Lung microvascular endothelial cell (primary cell): ENCODE results near the gene IL12B. TPM values are rescaled to one million over a fixed set of nuclear protein-coding genes. Genes with fewer than 3 reads are reported as not detected.
"Not testable (repeated sequence)": the region's sequence is repeated elsewhere in the genome, so short reads cannot be mapped to it uniquely, and the experiment has no call there.

Experiments
- DNase-seq, 2 donors: peaks; one replicate each; pipeline versions ENCODE4 v3.0.0 to v3.0.0-alpha.2; 2010; ENCODE audit warnings: low read depth in 2 of 2
- total RNA-seq: library from RNA; depleted of rRNA; stranded (reverse); fragments of >200 nt; gene quantifications from 2 replicates; pipeline ENCODE4 v1.2.1, GENCODE V29; 2014

Gene IL12B
- total RNA-seq, 1 donor from 2014 or later: not detected

DNA sequence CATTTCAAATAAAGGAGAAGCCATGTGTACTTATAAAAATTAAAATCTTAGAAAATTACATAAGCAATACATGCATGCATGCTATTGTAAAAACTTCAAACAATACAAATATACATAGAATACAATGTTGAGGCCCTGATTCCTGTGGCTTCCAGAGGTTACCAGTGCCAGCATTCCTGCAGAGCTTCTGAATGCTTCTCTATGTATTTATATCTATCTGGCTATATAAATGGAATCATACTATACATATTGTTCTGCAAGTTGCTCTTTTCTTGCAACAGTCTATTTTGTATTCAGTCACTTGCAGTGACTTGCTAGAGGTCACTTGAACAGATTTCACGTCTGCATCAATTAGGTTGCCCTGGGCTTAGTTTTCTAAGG is 3.2 kb upstream of the IL12B start:
- DNase-seq: no peak

DNA sequence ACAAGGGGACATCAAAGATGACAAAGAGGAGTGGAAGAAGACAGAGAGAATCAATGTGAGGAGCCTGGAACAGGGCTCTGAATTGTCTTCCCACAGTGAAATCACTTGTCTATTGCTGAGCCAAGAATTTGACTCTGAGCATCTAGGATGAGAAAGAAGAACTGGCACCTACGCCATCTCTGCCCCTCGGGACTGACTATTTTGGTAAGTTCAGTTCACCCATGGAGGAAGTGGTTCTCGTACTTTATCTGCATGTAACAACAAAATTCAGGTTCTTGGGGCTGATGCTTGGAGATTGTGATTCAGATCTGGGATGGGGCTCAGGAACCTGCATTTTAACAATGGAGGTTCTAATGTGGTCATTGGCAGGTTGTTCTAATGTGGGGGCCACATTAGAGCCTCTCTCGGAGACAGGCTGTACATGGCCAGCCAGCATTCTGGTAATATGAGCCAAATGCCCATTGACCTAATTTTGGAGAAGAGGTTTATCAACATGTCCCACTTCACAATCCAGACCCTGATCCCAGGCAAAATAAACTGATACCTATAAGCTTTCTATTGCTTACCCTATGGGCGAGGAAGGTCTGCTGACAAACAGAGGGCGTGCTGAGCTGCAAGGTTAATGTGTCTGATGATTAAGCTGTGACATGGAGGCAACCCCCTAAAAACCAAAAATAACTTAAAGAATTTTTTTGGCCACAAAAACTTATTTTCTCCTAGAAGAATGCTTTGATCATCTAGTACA is 2.7 kb upstream of the IL12B start:
- DNase-seq: no peak

DNA sequence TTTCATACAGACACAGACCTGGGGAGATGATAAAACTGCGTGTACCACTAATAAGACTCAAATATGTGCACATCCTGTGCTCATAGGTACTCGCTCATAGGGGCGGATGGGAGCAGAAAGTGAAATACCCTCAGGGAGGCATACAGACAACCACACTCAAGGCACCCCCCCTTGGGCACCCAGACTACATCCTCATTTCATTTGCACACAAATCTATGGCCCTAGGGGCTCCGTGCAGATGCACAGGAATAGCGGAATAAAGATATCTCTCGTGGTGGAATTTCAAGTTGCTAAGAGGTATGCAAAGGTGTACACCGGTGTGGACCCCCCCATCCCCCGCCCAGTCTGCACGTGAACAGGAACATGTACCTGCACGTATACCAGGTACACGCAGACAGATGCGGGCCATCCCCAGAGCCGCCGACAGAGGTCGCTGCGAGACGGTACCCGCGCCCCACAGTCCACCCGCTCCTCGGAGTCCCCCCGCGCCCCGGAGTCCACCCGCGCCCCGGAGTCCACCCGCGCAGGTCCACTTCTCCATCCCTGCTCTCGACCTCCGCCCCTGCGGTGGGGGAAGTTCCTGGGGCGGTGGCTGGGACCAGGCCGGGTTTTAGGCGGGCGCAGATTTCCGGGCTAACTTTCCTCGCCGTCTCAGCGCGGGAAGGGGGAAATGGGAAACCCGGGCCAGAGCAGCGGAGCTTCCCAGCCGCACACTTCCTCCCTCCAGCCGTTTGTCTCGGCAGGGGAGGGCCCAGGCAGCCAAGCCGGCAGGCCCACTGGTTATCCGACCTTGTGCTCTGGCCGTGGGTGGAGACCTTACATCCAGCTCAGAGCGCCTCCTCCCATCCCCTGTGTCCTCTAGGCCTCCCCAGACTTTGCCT is 1.0 kb upstream of the IL12B start:
- peak; percentile 30 to 32 for DNase-seq

GRCh38 chr5:159324986-159325385 is 5.3 kb downstream of the IL12B start:
- no peak for DNase-seq

DNA sequence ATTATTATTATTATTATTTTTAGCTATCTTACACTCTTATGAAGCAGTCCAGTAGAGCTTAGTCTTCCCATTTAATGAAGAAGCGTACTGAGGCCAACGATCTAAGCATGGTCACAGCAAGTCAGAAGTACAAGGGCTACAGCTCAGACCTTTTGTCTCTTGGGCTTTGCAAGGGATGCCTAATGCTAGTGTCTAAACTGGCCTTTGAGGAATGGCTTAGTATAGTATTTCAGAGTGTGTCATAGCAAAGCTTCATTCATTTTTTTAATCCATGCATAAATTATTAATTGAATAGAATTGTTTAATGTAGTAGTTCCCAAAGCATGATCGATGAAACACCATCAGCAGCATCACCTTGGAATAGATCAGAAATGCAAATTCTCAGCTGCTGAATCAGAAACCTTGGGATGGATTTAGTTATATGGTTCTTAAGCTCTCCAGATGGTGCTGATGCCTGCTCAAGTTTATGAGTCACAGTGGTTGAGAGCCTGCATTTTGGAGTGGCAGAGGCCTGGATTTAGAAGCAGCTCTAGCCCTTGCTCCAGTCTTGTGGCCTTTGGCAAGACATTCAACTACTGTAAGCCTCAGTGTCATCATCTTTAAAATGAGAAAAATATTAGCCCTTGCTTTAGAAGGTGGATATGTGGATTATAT is 6.1 kb downstream of the IL12B start:
- DNase-seq: no peak

DNA sequence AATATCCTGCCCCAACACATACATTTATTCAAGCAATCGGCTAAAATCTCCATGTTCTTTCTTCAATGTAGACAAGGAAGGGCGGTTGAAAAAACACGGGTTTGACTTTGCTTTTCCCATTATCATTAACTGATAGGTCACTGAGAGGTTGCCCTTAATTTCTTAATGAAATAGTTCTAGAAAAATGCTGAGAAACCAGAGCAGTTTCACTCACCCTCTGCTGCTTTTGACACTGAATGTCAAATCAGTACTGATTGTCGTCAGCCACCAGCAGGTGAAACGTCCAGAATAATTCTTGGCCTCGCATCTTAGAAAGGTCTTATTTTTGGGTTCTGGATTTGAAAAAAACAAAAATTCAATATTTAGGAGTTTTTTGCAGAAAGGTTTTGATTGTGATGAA is 8.1 kb downstream of the IL12B start:
- no peak for DNase-seq

GRCh38 chr5:159319832-159320231 is 10.5 kb downstream of the IL12B start:
- no peak for DNase-seq

DNA sequence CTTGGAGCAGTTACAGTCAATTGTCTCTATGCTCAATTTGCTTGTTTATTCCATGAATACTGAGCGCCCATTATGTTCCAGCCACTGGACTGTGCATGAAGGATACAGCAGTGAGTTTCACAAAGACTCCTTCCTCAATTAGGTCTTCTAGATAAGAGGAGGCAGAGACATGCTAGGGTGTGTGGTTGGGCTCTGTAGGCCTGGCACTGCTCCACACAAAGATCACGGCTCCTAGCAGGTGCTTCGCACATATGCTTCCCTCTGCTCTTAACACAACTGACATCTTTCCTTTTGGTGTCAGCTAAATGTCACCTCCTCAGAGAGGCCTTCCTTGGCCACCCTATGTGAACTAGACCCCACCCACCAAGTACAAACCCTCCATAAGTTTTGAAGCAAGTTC is 10.9 kb downstream of the IL12B start:
- DNase-seq: no peak

DNA sequence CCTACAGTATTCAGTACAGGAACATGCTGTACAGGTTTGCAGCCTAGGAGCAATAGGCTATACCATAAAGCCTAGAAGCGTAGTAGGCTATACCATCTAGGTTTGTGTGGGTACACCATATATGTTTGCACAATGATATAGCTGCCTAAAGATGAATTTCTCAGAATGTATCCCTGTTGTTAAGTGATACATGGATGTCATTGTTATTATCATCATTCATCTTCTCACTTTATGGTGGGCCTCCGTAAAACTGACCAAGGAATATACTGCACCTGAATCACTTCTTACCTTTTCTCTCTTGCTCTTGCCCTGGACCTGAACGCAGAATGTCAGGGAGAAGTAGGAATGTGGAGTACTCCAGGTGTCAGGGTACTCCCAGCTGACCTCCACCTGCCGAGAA is 11.8 kb downstream of the IL12B start:
- no peak for DNase-seq

GRCh38 chr5:159317849-159318248 is 12.4 kb downstream of the IL12B start:
- no peak for DNase-seq

DNA sequence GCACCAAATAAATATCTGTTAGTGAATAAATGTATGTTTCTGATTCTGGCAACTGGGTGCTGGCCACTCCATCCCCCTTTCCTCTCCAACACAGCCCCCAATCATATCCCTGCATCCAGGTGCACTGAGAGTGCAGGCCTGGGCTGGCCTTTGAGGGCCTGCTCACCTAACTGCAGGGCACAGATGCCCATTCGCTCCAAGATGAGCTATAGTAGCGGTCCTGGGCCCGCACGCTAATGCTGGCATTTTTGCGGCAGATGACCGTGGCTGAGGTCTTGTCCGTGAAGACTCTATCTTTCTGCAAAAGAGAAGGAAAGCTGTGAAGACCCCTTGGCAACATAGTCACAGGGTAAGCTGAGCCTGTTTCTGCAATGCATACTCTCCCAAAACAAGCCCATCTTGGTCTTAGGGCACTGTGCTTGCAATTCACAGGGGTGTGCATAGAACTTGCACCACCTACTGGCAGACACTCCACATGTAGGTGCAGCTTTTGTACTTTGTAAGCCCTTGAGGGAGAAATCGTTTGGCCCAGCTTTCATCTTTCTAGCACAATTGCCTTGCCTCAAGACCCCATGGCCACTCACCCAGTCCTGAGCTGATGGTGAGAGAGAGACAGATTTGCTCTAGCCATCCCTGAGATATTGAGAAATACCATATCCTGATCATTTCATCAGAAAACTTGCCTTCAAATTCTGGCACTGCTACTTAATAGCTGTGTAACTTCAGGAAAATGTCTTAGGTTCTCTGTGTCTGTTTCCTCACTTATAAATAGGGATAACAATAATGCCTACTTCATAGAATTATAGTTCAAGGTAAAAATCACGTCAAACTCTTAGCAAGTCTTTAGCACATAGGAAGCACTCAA is 13.5 kb downstream of the IL12B start:
- DNase-seq: peak; percentile 72 to 78

- no peak for DNase-seq
These were observed 17.1 kb downstream of the IL12B start for GRCh38 chr5:159313197-159313596.

DNA sequence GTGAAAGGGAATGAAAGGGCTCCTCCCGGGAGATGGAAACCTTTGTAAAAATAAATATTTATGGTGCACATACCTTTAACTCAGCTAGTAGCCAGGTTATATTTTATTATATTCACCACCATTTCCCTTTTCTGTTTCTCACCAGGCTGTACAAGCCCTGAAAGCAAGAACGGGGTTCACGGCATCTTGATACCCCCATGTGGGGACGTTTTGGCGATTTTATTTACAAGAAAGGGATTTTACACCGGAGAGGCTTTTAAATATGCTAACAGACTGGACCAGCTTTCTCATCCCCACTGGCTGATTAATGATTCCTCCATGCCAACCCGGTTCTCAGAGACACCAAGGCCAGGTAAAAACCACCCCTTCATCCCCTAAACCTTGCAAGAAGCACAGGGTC is 19.2 kb downstream of the IL12B start:
- no peak for DNase-seq

GRCh38 chr5:159310511-159310910 is 19.8 kb downstream of the IL12B start:
- no peak for DNase-seq

DNA sequence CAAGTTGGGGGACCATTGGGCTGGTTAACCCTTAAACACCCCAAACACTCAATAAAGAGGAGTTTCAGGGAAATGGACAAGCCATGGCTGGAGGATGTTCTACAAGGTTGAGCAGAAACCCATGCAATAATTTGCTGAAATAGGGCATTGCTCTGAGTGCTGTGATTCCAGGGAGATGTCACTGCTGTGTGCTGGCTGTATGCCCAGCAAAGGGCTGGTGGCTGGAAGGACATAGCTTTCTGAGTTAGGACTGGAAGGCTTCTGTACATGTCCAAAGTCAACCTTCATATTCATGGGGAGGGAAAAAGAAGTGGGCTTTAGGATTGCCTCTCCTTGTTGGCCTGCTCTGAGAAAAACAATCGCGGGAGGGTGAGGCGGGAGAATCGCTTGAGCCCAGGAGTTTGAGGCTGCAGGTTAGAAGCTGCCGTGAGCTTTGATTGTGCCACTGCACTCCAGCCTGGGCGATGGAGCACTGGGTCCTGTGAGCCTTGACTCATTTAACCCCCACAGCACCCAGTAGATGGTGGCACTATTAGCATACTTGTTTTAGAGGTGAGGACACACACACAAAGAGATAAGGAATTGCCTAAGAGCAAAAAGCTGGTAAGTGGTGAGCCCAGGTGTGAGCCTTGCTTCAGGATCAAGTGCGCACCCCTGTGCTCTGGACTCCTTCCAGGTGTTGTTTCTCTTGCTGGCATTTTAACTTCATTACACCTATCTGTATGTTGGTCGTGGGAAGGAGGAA is 20.4 kb downstream of the IL12B start:
- no peak for DNase-seq

GRCh38 chr5:159304961-159305595 is 25.2 kb downstream of the IL12B start:
- DNase-seq: no peak

DNA sequence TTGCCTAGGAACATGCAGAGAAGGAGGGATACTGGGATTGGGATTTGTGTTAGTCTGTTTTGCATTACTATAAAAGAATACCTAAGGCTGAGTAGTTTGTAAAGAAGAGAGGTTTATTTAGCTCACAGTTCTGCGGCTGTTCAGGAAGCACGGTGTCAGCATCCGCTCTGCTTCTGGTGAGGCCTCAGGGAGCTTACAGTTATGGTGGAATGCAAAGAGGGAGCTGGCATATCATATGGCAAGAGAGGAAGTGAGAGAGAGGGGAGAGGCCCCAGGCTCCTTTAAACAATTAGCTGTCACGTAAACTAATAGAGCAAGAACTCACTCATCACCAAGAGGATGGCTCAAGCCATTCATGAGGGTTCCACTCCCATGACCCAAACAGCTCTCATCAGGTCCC is 27.0 kb downstream of the IL12B start:
- no peak for DNase-seq

GRCh38 chr5:159301929-159302860 is 28.1 kb downstream of the IL12B start:
- DNase-seq: not testable (repeated sequence)

DNA sequence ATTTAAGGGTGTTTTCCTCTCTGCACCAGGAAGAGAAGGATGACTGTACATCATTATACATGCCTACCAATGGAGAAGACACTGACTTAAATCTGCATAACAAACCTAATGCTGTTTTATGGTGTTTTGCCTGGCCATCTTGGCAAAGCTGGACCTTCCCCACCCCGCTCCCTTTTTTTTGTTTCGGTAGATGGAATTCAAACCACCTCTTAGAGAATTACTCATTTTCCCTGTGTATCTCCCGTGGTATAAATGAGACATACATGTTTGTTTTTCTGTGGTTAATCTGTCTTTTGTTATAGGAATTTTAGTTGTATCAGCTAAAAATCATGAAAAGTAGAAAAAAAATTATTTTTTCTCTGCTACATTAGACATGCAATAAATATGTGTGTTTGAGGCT is 28.8 kb downstream of the IL12B start:
- DNase-seq: no peak
